Measurements from ENCODE around the gene R3HDML.
"Not testable (repeated sequence)": the region's sequence is repeated elsewhere in the genome, so short reads cannot be mapped to it uniquely, and the experiment has no call there.

R3HDML gene, protein sequence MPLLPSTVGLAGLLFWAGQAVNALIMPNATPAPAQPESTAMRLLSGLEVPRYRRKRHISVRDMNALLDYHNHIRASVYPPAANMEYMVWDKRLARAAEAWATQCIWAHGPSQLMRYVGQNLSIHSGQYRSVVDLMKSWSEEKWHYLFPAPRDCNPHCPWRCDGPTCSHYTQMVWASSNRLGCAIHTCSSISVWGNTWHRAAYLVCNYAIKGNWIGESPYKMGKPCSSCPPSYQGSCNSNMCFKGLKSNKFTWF

GRCh38 chr20:44336725-44337380 lies at the start of gene R3HDML:
TSS of gene R3HDML (plus strand) at chr20:44337043. CDS start at chr20:44337158, 115 bp downstream.
- no peak within 1 kb of the TSS for H3K4me3 ChIP-seq (ENCODE audit: low read depth, low read length)

GRCh38 chr20:44287272-44288097 lies 49.4 kb upstream of the R3HDML start:
- no peak overlapping the region for H3K4me3 ChIP-seq (ENCODE audit: low read depth, low read length)

DNA sequence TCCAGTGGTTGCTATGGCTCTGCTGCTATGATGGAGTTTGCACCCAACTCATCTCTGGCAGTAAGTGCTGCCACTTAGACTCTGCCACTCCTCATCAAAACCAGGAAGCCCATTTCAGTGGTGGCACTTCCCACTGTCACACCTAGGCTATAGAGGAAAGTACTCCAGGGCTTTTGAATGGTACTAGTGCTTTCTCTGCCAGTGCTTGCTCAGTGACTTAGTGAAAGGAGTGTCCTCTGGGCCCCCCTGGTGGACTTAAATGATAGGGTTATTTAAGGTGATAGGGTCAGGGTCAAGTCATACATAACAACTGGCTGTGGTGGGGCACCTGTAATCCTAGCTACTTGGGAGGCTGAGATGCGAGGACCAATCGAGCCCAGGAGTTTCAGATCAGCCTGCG lies 48.6 kb upstream of the R3HDML start:
- no peak overlapping the region for H3K4me3 ChIP-seq (ENCODE audit: low read depth, low read length)

DNA sequence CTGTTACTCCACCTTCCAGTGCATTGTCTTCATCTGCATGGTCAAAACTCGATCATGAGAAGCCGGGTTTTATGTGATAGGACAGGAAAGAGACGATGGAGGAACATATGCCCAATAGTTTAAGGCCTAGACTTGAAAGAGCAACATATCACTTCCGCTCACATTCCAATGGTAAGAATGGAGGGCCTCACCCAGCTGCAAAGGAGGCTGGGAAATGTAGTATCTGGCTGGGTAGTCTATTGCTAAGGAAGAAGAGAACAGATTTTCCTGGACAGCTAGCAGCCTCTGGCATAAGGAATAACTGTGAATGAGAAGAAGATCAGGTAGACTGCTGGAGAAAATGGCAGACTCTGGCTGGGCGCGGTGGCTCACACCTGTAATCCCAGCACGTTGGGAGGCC lies 45.1 kb upstream of the R3HDML start:
- H3K4me3 ChIP-seq (ENCODE audit: low read depth, low read length), result no peak overlapping the region

DNA sequence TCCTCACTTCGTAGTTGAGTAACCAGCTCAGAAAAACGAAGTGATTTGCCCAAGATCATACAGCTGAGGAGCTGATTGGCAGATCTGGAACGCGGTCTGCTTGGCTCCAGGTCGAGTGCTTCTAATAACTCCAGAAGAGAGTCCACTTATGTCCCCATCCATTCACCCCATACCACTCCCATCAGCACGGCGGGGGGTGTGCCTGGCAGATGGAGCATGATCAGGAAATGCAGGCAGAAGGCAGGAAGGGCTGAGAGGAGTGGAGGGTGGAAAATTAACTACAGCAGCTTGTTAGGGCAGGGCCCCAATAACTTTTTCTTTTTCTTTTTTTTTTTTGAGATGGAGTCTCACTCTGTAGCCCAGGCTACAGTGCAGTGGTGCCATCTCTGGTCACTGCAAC lies 40.8 kb upstream of the R3HDML start:
- H3K4me3 ChIP-seq (ENCODE audit: low read depth, low read length), result no peak overlapping the region

GRCh38 chr20:44297721-44298120 lies 39.1 kb upstream of the R3HDML start:
- H3K4me3 ChIP-seq (ENCODE audit: low read depth, low read length), result no peak overlapping the region

DNA sequence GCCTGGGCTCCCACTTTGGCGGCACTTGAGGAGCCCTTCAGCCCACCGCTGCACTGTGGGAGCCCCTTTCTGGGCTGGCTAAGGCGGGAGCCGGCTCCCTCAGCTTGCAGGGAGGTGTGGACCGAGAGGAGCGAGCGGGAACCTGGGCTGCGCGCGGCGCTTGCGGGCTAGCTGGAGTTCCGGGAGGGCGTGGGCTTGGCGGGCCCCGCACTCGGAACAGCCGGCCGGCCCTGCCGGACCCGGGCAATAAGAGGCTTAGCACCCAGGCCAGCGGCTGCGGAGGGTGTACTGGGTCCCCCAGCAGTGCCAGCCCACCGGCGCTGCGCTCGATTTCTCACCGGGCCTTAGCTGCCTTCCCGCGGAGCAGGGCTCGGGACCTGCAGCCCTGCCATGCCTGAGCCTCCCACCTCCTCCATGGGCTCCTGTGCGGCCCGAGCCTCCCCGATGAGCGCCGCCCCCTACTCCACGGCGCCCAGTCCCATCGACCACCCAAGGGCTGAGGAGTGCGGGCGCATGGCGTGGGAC lies 37.8 kb upstream of the R3HDML start:
- H3K4me3 ChIP-seq (ENCODE audit: low read depth, low read length), result not testable (repeated sequence)

DNA sequence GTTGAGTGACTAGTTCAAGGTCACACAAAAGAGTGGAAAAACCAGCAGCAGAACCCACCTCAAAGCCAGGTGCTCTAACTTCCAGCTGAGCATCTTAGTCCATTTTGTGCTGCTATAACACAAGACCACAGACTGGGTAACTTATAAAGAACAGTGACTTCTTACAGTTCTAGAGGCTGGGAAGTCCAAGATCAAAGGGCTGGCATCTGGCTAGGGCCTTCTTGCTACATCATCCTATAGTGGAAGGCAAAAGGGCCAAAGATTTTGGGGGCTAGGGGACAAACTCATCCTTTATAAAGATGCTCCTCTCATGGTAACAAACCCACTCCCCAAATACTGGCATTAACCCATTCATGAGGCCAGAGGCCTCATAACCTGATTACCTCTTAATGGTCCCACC lies 35.6 kb upstream of the R3HDML start:
- H3K4me3 ChIP-seq (ENCODE audit: low read depth, low read length), result no peak overlapping the region

GRCh38 chr20:44302026-44302669 lies 34.7 kb upstream of the R3HDML start:
- H3K4me3 ChIP-seq (ENCODE audit: low read depth, low read length), result no peak overlapping the region

- H3K4me3 ChIP-seq (ENCODE audit: low read depth, low read length), result no peak overlapping the region
Observed at GRCh38 chr20:44302736-44303135, 34.1 kb upstream of the R3HDML start.

DNA sequence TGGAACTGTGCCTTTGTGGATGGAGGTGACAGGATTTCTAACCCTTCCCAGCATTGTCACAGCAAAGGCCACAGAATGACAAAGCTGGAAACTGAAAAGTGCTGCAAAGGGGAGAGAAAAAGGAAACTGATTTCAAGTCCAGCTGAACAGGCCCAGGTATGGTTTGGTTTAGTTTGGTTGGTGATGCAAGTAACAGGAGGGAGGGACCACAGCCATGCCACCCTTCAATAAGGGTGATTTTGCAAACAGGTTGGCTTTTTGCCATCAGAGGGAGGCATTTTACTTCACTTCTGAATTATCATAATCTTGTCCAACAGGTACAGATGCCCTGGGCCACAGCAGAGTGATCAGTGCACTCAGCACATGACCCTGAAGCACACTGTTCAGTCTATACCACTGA lies 32.5 kb upstream of the R3HDML start:
- no peak overlapping the region for H3K4me3 ChIP-seq (ENCODE audit: low read depth, low read length)

- H3K4me3 ChIP-seq (ENCODE audit: low read depth, low read length), result no peak overlapping the region
Observed at GRCh38 chr20:44306927-44307326, 29.9 kb upstream of the R3HDML start.

GRCh38 chr20:44309763-44310663 lies 26.8 kb upstream of the R3HDML start:
- peak overlapping the region; percentile 77 for H3K4me3 ChIP-seq (ENCODE audit: low read depth, low read length)

DNA sequence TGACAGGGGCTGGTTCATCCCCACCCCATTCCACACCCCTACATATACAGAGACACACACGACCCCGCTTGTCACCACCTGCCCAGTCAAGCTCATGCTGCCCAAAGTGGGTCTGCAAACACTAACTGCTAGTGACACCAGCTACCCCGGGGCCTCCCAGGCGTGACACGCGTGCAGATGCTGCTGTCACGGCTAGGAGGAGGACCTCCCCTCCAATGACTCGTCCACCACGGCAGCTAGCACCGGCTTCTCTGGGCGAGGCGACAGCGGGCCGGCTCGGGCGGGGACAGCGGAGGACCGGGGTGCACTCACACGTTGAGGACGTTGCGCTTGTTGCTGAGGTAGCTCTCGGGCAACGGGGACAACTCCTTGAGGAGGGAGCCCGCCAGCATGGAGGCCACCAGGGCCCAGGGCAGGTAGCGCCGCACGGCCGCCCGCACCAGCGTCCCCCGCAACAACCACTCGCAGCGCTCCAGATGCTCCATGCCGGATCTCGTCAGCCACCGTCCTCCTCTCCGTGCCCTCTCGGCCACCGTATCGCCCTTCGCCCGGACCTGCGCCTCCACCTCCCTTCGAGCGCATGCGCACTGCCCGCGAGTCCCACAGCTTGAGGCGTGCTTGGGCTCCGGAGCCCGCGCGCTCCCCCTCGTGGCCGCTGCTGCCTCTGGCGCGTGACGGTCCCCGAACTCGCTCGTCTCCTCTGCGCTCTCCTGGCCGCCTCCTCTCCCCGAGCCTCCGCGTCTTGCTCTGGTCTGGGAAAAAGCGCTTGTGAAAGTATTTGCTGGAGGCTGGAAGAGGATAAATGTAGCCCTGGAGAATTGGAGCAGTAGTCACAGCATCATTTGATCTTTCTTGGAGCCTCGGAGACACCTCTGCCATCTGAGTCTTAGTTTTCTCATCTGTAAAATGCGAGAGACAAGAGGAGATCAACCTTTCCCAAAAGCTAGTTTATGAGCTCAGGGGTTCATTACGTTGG lies 25.9 kb upstream of the R3HDML start, which contains the start of gene FITM2:
FITM2 (minus strand) TSS at position 539 of the 976 bp plus-strand sequence; CDS start at position 485, 54 bp downstream.
- H3K4me3 ChIP-seq (ENCODE audit: low read depth, low read length), result peak within 1 kb of the TSS; percentile 77

DNA sequence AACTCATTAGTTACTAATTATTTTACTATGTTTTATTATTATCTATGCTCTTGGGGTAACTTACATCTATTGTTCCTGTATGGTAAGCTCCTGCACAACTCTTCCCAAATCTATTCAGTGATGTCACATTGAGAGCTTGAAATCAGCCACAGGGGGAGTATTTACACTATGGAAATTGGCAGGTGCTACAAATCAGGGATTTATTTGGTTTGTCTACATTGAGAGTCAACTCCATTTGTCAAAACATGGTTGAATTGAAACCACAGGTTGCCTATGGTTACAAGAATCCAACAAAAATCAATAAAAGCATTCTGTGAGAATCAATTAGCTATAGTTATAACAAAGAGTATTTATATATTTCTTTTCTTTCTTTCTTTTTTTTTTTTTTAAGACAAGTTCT lies 22.0 kb upstream of the R3HDML start:
- H3K4me3 ChIP-seq (ENCODE audit: low read depth, low read length), result no peak overlapping the region

DNA sequence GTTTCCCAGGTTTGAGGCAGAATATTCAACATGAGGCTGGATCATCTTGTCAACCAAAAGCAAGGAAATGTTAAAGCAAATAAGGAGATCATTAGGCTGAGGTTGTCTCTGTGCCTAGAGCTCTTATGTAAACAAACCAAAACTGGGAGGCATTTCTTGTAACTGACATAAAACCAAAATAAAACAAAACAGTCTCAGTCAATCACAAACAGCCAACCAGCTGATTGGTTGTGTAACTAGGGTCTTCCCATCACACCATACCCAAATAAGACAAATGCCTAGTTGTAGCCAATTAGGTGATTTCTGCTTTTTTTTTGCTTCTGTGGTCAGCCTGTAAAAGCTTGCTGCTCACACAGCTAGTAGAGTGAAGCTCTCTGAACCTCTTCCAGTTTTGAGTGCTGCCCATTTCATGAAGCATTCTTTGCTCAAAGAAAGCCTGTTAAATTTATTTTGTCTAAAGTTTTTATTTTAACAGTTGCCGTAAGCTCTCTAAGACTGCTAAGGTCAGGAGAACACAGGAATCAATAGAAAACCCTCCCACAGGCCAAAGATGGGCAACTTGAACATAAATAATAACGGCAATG lies 16.9 kb upstream of the R3HDML start:
- H3K4me3 ChIP-seq (ENCODE audit: low read depth, low read length), result no peak overlapping the region

- no peak overlapping the region for H3K4me3 ChIP-seq (ENCODE audit: low read depth, low read length)
Observed at GRCh38 chr20:44324343-44324742, 12.5 kb upstream of the R3HDML start.

DNA sequence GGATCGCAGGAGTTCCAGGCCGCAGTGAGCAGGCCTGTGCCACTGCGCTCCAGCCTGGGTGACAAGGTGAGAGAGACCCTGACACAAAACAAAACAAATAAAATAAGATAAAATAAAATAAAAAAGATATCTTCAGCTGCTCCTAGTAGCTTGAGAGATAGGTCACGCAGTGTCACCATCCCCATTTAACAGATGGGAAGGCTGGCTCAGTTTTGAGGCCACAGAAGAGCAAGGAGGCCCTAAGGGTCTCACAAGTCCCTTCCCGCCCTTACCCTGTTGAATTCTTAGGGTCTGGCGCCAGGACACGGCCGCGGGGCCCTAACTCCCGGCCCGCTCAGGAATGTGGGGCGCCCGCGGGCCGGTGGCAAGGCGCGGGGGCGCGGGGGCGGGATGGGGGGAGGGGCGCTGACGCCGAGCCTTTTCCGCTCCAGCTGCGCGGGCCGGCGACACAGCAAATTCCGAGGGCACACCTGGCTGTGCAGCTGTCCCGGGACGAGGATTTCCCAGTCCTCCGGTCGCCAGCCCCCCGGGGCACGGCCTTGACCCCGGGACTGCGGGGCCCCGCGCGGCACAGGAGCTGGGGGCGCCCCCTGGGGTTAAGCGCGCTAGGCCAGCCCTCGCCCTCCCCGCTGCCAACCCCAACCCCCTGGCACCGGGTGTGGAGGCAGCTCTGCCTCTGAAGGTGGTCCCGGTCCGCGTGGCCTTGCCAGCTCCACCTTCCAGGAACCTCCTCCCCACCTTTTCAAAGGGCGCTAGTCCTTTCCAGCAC lies 10.3 kb upstream of the R3HDML start:
- H3K4me3 ChIP-seq (ENCODE audit: low read depth, low read length), result peak overlapping the region; percentile 6
